Stimulated activated CD8-positive, alpha-beta memory T cell treated with anti-CD3 and anti-CD28 coated beads, Interleukin-15, amount 100 ng/mL, for 1 hour (primary cell): Measurements from ENCODE around the gene NLRP14.

Experiments used
- DNase-seq: peaks from one replicate; pipeline ENCODE4 v3.0.0-alpha.2; 2020; ENCODE audit warnings: low read depth

Gene NLRP14

GRCh38 chr11:7057641-7058040 is 37.4 kb downstream of the NLRP14 start:
- DNase-seq, result no peak

GRCh38 chr11:7060868-7061267 is 40.6 kb downstream of the NLRP14 start:
- DNase-seq, result no peak

- DNase-seq, result no peak
Measured at GRCh38 chr11:7062534-7062933, 42.3 kb downstream of the NLRP14 start.

DNA sequence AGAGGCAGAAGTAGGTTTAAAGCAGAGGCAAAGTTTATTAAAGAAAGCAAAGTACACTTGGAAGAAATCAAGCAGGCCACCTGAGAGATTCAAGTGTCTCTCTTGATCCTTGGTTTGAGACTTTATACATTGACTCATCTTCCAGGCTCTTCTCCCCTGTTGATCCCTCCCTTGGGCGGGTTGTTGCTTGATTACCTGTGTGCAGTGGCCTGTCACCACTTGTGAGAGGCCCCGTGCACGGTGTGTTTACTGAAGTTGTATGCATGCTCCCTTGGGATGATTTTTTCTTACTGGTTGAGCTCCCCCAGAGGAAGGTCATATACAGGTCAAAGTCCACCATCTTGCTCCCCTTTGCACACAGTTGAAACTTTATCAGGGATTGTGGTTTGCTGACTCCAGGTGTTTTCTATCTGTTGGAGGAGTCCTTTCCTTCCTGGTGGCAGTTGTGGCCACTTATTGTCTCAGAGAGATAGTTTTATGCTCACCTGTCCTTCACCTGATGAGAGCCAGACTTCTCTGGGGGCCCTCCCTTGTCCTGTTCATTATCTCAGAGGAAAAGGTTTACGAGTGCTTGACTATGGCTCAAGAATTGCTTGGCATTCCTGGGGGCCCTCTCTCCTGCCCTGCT is 52.2 kb downstream of the NLRP14 start:
- DNase-seq, result no peak

DNA sequence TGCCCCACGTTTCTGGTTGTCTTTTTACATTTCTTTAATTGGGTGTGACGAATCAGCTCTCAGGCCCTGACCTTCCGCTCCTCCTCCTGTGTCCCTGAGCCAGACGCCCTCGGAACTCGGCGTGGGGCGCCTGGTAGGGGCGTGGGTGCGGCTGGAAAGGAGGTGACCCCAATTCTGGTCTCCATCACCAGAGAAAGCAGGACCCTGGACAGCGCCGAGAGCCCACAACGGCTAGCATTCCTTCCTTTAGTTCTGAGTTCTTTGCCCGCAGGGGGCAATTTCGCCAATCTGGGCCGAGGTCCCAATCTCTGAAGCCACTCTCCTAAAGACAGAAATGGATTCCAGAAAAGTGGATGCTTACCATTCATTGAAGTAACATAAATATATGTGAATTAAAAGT is 56.8 kb downstream of the NLRP14 start:
- no peak for DNase-seq

GRCh38 chr11:7079545-7080135 is 59.4 kb downstream of the NLRP14 start:
- no peak for DNase-seq

DNA sequence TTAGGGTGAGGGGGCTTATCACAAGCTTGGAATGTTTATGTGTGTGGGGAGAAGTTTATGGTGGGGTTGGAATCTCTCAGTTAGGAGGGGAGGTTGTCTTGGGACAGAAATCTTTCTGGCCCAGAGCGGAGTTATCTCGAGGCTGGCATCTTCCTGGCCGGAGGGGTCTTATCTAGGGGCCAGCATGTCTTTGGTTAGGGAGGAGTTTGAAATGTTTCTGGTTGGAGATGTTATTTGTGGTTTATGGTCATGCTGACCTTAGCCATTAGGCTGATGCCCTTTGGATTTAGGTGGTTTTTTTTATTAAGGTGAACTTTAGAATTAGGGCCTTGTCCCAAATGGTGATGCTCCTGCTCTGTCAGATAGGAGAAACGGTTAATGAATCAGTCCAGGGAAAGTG is 60.6 kb downstream of the NLRP14 start:
- DNase-seq, result no peak

DNA sequence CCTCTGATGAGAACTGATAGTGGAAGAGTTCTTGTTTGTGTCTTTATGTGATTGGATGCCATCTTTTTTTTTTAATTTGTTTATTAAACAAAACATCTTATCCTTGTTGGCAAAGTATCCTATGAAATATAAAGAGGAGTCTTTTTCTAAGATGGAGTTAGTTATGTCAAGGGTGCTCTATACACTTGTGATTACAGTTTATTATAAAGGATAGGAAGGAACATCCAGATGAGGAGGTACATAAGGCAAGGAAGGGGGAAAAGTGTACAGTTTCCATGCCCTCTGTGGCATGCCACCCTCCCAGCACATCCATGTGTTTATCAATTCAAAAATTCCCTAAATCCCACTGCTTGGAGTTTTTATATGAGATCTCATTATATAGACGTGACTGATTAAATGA is 61.2 kb downstream of the NLRP14 start:
- DNase-seq, result no peak

DNA sequence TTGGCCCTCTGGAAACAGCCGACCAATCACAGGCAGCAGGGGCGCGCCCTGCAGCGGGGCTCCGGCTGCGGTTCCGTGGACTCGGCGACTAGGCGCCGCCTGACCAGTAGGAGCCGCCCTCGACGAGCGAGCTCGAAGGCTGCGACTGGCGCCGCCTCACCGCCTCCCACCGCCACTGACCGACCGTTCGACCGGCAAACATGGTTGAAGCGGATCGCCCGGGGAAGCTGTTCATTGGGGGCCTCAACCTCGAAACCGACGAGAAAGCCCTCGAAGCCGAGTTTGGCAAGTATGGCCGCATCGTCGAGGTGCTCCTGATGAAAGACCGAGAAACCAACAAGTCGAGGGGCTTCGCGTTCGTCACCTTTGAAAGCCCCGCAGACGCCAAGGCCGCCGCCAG is 68.6 kb downstream of the NLRP14 start, which contains the start of gene RBMXL2:
RBMXL2 (plus strand) TSS at position 78 of the 400 bp plus-strand sequence; CDS start at position 201, 123 bp downstream.
- no peak for DNase-seq

DNA sequence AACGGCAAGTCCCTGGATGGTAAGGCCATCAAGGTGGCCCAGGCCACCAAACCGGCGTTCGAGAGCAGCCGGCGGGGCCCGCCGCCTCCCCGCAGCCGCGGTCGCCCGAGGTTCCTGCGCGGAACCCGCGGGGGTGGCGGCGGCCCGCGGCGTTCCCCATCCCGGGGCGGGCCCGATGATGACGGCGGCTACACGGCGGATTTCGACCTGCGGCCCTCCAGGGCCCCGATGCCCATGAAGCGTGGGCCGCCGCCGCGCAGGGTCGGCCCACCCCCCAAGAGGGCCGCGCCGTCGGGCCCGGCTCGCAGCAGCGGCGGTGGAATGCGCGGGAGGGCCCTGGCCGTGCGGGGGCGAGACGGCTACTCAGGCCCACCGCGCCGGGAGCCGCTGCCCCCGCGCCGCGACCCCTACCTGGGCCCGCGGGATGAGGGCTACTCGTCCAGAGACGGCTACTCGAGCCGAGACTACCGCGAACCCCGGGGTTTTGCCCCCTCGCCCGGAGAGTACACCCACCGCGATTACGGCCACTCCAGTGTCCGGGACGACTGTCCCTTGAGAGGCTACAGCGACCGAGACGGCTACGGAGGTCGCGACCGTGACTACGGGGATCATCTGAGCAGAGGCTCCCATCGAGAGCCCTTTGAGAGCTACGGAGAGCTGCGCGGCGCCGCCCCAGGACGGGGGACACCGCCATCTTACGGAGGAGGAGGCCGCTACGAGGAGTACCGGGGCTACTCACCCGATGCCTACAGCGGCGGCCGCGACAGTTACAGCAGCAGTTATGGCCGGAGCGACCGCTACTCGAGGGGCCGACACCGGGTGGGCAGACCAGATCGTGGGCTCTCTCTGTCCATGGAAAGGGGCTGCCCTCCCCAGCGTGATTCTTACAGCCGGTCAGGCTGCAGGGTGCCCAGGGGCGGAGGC is 69.3 kb downstream of the NLRP14 start:
- DNase-seq, result no peak

DNA sequence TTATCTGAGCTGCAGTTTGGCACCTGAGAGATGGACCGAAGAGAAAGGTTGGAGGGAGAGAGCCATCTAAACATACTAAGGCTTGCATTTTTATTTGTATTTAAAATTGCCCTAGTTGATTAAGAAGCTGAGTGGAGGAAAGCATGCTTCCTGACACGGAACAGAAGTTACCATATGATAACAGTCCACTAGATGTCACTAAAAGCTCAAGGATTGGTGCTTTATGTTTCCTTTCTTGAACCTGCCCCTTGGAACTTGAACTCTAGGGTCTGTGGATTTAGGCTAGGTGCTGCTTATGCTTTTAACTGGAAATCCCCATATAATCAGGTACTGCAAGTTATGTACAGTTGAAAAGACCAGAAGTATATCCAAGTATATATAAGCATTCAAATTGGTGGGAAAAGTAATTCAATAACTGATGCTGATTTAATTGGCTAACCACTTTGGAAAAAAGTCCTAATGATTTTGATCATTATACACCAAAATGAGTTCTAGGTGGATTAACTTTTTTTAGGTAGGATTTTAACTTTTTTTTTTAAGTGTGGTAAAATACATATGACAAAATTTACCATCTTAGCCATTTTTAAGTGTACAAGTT is 78.1 kb downstream of the NLRP14 start:
- DNase-seq, result no peak

DNA sequence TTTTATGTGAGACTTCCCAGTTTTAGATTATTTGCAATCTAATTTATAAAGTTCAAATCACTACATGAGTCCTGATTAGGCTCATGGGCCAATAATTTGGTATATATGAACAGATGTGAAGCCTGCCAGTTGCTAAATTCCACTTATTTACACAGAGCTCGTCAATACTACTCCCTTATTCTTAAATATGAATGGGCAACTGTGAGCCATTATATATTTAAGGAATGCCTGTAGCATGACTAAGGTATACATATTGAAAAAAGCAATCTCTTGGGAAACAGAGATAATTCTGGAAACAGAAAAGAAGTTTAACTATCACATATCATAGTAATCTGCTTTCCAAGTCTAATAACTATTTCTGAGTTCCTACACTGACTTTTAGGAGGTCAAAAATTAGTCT is 95.5 kb downstream of the NLRP14 start:
- DNase-seq, result no peak

DNA sequence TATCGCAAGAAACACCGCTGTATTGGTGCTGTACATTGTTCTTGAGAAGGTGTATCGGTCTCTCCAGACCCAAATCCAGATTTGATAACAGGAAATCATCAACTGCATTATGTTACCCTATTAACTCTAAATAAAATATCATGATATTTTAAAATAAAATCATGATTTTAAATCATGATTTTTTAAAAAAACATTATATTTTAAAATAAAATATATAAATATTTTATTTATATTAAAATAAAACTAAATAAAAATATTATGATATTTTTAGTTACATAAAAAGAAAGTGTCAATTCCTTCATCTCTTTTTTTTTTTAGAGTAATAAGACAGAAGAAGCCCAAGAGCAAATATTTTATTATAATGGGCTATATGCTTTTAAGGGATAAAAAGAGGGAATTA is 96.1 kb downstream of the NLRP14 start:
- DNase-seq, result no peak
